Muscle layer of duodenum (tissue), 2 donors: ENCODE results near the gene MANSC1.

ENCODE experiments used
- H3K27ac ChIP-seq: one replicate; pipeline ENCODE4 v1.7.0; 2013; ENCODE audit warnings: mild to moderate bottlenecking, low read length
- H3K27me3 ChIP-seq: one replicate; pipeline ENCODE4 v1.7.0; 2013; ENCODE audit warnings: low read depth, mild to moderate bottlenecking, control low read depth, low read length
- H3K36me3 ChIP-seq, 2 donors: one replicate each; pipeline ENCODE4 v1.7.0; 2013; ENCODE audit warnings: low read length in 2 of 2, control low read depth in 1 of 2, mild to moderate bottlenecking in 1 of 2; ENCODE audit not compliant: insufficient read depth in 2 of 2, control insufficient read depth in 1 of 2
- H3K4me1 ChIP-seq, 2 donors: one replicate each; pipeline ENCODE4 v1.7.0; 2013; ENCODE audit warnings: low read length in 2 of 2, mild to moderate bottlenecking in 2 of 2, control low read depth in 1 of 2, moderate library complexity in 1 of 2; ENCODE audit not compliant: insufficient read depth in 2 of 2, control insufficient read depth in 1 of 2
- H3K4me3 ChIP-seq, 2 donors: one replicate each; pipeline ENCODE4 v1.7.0; 2013; ENCODE audit warnings: low read length in 2 of 2, low read depth in 1 of 2, mild to moderate bottlenecking in 1 of 2
- H3K9me3 ChIP-seq, 2 donors: one replicate each; pipeline ENCODE4 v1.7.0; 2013; ENCODE audit warnings: low read length in 2 of 2, control low read depth in 1 of 2, mild to moderate bottlenecking in 1 of 2; ENCODE audit not compliant: control insufficient read depth in 1 of 2
- donor health status: healthy.

MANSC1 gene

DNA sequence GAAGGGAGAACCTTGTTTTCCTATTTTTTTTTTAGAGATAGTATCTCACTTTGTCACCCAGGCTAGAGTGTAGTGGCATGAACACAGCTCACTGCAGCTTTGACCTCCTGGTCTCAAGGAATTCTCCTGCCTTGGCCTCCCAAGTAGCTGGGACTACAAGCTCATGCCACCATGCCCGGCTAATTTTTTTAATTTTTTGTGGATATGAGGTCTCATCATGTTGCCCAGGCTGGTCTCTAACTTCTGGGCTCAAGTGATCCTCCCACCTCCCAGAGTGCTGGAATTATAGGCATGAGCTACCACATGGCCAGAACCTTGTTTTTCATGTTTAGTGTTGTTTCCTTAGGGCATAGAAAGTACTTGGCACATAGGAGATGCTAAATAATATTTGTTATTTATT is 13.5 kb downstream of the MANSC1 start:
- no peak overlapping the region for H3K27ac ChIP-seq
- peaks cover 0 to 12% of the 10 kb centered on the region in 2 donors for H3K36me3 ChIP-seq
- H3K9me3 ChIP-seq: no peaks in the 10 kb centered on the region
- no peak overlapping the region for H3K4me3 ChIP-seq
- H3K27me3 ChIP-seq: no peaks in the 10 kb centered on the region
- H3K4me1 ChIP-seq: peaks cover 4 to 7% of the 10 kb centered on the region in 2 donors

DNA sequence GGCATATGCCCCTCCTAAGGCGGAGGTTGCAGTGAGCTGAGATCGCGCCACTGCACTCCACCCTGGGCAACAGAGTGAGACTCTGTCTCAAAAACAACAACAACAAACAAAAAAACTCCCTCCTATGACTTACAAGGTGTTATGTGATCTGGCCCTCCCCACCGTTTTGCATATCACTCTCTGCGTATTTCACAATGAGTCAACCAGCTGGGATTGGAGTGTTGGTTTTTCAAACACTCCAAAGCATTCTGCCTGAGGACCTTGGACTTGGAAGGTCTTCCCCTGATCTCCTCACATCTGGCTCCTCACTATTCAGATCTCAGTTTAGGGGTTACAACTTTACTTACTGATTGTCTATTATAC is 14.0 kb downstream of the MANSC1 start:
- H3K4me1 ChIP-seq: peaks cover 4 to 7% of the 10 kb centered on the region in 2 donors
- no peak overlapping the region for H3K4me3 ChIP-seq
- H3K27ac ChIP-seq: no peak overlapping the region
- H3K36me3 ChIP-seq: peaks cover 0 to 7% of the 10 kb centered on the region in 2 donors
- H3K27me3 ChIP-seq: no peaks in the 10 kb centered on the region
- H3K9me3 ChIP-seq: no peaks in the 10 kb centered on the region

DNA sequence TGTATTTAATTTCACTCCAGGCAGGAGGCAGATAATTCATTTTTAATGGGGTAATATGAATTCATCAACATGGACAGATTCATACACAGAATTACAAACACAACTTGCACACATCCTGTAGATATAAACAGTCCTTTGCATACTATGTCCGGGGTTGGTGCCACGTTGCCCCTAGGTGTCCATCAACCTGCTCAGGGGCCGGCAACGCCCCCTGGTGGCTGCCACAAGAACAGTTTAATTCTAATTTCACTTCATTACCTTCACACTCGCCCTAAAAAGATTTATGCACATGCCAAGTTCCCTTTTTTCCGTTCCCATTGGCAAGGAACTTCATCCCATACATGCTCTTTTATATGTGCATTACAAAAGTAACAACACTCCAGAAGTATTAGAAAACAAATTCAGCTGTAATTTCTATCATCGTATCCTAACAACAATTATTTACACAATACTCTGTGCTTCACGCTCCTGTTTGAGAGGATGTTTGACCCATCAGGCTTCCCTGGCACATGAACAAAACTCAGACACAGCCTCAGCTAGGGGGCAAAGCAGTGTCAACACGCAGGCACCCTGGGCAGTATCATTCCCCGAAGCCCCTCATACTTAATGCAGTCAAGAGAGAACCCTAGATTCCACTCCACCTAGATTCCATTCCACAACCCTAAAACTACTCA is 15.5 kb downstream of the MANSC1 start:
- H3K4me3 ChIP-seq: no peak overlapping the region
- no peaks in the 10 kb centered on the region for H3K9me3 ChIP-seq
- H3K27me3 ChIP-seq: no peaks in the 10 kb centered on the region
- no peak overlapping the region for H3K27ac ChIP-seq
- no peaks in the 10 kb centered on the region for H3K36me3 ChIP-seq
- peaks cover 4 to 7% of the 10 kb centered on the region in 2 donors for H3K4me1 ChIP-seq

DNA sequence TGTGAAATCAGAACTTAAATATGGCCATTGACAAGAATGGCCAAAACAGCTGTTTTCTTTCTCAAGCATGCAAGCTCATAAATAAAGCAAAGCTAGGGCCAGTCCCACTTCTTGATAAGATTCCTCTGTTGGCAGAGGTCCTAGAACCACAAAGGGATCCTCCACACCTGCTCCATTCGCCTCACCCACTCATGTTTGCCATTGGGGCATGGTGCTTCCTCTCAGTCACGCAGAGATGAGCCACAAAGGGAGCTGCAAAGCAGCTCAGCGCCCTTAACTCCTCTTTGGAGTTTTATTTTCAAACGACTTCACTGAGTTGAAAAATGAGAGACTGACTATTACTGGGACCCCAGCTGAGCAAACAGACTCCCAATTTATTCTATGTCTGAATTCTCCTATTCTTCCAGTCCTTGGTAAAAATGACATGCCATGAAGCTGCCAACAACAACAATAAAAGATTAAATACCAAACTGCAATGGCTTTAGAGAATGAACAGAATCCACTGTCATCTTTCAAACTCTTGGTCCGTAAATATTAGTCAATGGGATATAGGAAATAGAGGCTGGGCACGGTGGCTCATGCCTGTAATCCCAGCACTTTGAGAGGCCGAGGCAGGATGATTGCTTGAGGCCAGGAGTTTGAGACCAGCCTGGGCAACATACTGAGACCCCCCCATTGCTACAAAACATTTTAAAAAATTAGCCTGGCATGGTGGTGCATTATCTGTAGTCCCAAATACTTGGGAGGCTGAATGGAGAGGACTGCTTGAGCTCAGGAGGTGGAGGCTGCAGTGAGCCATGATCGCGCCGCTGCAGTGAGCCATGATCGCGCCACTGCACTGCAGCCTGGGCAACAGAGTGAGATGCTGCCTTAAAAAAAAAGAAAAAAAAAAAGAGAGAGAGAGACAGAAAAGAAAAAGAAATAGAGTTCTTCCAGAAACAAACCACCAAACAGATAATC is 16.4 kb downstream of the MANSC1 start:
- Histone ChIP-seq H3K27me3 (no peaks in the 10 kb centered on the region), H3K4me3 (no peak overlapping the region)

DNA sequence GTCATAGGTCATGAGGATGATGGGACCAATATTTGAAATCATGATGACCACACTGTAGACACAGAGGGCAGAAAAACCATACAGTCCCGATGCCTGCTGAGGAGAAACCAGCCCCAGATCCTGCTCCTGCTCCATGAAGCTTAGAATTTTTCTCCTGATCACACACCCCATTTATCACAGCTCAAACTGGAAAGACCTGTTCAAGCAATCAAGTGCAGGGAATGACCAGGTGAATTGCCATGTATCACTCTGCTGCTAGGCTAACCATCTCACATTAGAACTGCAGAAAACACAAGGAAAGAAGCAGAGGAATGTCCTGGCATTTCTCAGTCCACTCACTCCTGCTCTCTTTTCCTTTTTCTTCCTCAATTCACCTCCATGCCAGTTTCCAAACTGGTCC is 18.1 kb downstream of the MANSC1 start:
- Histone ChIP-seq H3K4me1 (peaks cover 7 to 9% of the 10 kb centered on the region in 2 donors), H3K27me3 (no peaks in the 10 kb centered on the region), H3K9me3 (no peaks in the 10 kb centered on the region), H3K4me3 (no peak overlapping the region), H3K36me3 (no peaks in the 10 kb centered on the region), H3K27ac (no peak overlapping the region)

More for the DNA sequence above, 16.4 kb downstream of the MANSC1 start:
- Histone ChIP-seq H3K27ac (no peak overlapping the region), H3K36me3 (no peaks in the 10 kb centered on the region), H3K4me1 (peaks cover 4 to 7% of the 10 kb centered on the region in 2 donors), H3K9me3 (no peaks in the 10 kb centered on the region)

GRCh38 chr12:12331244-12331771 is 18.7 kb downstream of the MANSC1 start:
- no peaks in the 10 kb centered on the region for H3K36me3 ChIP-seq
- H3K27me3 ChIP-seq: no peaks in the 10 kb centered on the region
- H3K4me1 ChIP-seq: peaks cover 7 to 9% of the 10 kb centered on the region in 2 donors
- H3K9me3 ChIP-seq: no peaks in the 10 kb centered on the region
- no peak overlapping the region for H3K27ac ChIP-seq
- H3K4me3 ChIP-seq: no peak overlapping the region

GRCh38 chr12:12327802-12328201 is 22.2 kb downstream of the MANSC1 start:
- peaks cover 0 to 5% of the 10 kb centered on the region in 2 donors for H3K4me1 ChIP-seq
- no peaks in the 10 kb centered on the region for H3K9me3 ChIP-seq
- no peaks in the 10 kb centered on the region for H3K27me3 ChIP-seq
- peak overlapping the region; percentile 33 for H3K27ac ChIP-seq
- H3K4me3 ChIP-seq: no peak overlapping the region
- no peaks in the 10 kb centered on the region for H3K36me3 ChIP-seq

GRCh38 chr12:12326262-12326661 is 23.8 kb downstream of the MANSC1 start:
- H3K4me1 ChIP-seq: peaks cover 0 to 5% of the 10 kb centered on the region in 2 donors
- H3K27ac ChIP-seq: no peak overlapping the region
- H3K9me3 ChIP-seq: no peaks in the 10 kb centered on the region
- no peak overlapping the region for H3K4me3 ChIP-seq
- no peaks in the 10 kb centered on the region for H3K36me3 ChIP-seq
- H3K27me3 ChIP-seq: no peaks in the 10 kb centered on the region

DNA sequence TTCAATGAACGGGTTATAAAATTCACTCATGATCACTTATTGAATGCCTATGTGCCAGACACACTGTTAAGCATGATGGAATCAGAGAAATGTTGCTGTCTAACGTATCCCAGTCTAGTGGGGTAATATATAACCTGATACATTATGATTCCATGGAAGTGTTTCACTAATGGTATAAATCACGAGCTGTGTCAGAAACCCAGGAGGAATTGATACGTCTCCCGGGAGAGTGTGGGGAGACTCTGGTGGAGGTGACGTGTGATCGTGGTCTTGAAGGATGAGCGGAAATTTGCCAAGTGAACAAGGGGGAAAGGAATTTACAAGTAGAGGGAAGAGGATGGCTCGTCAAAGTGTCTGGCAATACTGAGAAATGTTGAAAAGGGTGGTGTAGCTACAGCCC is 26.5 kb downstream of the MANSC1 start:
- H3K9me3 ChIP-seq: no peaks in the 10 kb centered on the region
- H3K27me3 ChIP-seq: no peaks in the 10 kb centered on the region
- H3K27ac ChIP-seq: no peak overlapping the region
- H3K36me3 ChIP-seq: no peaks in the 10 kb centered on the region
- H3K4me1 ChIP-seq: peaks cover 5% of the 10 kb centered on the region in 2 donors
- H3K4me3 ChIP-seq: no peak overlapping the region

GRCh38 chr12:12323118-12323517 is 26.9 kb downstream of the MANSC1 start:
- H3K36me3 ChIP-seq: no peaks in the 10 kb centered on the region
- H3K27me3 ChIP-seq: no peaks in the 10 kb centered on the region
- H3K4me1 ChIP-seq: peaks cover 5% of the 10 kb centered on the region in 2 donors
- no peak overlapping the region for H3K4me3 ChIP-seq
- no peak overlapping the region for H3K27ac ChIP-seq
- no peaks in the 10 kb centered on the region for H3K9me3 ChIP-seq

GRCh38 chr12:12319451-12320183 is 30.4 kb downstream of the MANSC1 start:
- Histone ChIP-seq H3K27ac (peak overlapping the region; percentile 54), H3K4me3 (no peak overlapping the region)

More at GRCh38 chr12:12319451-12320183, 30.4 kb downstream of the MANSC1 start:
- H3K9me3 ChIP-seq: no peaks in the 10 kb centered on the region
- H3K4me1 ChIP-seq: peaks cover 0 to 5% of the 10 kb centered on the region in 2 donors
- no peaks in the 10 kb centered on the region for H3K27me3 ChIP-seq
- H3K36me3 ChIP-seq: no peaks in the 10 kb centered on the region
